ENCODE results near the gene NFIC.

NFIC gene

DNA sequence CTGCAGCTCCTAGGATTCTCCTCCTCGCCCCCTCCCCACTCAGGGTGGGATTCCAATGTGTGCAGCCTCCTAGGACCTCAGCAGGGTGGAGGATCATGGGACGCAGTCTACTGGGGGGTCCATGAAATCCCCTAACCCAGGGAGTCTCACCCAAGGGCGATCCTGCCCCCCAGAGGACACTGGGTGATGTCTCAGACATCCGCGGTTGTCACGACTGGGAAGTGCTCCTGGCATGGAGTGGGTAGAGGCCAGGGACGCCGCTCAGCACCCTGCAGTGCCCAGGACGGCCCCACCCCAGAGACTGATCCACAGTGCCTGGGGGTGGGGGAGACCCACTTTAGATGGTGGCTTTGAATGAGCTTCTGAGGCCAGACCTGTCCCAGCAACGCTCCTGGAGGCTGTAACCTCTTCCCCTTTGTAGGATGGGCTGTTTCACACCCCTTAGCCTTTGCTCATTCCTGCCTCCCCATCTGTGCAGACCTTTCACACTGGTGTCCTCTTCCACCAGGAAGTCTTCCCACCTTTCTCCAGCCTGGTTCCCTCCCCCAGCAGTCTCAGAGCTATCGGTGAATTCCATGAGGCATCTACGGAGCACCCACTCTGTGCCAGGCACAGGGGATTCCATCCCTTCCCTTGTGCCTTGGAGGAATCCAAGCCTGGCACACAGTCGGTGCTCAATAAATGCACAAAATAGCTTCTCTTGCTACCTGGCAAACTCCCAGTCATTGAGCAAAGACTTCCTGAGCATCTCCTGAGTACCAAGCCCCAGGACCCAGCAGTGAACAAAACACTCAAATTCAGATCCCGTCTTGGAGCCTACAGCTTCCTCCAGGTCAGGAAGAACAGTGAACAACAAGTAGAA is 103.5 kb downstream of the NFIC start:
- no peaks in the 10 kb centered on the region for H3K36me3 ChIP-seq (ENCODE audit: insufficient read depth, low read length)
- H3K4me3 ChIP-seq (ENCODE audit: low read length): no peak overlapping the region
- no peak overlapping the region for H2AFZ ChIP-seq (ENCODE audit: low read depth, low read length)
- H3K27me3 ChIP-seq (ENCODE audit: insufficient read depth, low read length): peaks cover 20% of the 10 kb centered on the region
- H3K9me3 ChIP-seq (ENCODE audit: low read length): peaks cover 3% of the 10 kb centered on the region
- H3K4me1 ChIP-seq (ENCODE audit: insufficient read depth, low read length): no peaks in the 10 kb centered on the region

DNA sequence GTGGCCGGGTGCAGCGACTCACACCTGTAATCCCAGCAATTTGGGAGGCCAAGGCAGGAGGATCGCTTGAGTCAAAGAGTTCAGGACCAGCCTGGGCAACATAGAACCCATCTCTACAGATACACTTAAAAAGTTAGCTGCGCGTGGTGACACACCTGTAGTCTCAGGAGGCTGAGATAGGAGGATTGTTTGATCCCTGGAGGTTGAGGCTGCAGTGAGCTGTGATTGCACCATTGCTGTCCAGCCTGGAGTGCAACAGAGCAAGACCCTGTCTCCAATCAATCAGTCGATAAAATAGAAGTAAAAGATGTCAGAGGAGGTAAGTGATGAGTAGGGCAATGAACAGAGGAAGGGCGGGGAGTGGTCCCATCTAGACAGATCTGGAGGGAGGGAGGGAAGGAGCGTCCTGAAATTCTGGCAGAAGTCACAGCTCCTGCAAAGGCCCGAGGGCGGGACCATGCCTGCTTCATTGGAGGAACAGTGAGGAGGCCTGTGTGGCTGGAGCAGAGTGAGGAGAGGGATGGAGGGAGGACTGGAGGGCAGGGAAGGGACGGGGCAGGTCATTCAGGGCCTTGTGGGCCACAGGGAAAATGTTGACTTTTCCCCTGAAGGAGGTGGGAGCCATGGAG is 104.2 kb downstream of the NFIC start:
- H3K4me3 ChIP-seq (ENCODE audit: low read length): no peak overlapping the region
- H2AFZ ChIP-seq (ENCODE audit: low read depth, low read length): no peak overlapping the region
- no peaks in the 10 kb centered on the region for H3K36me3 ChIP-seq (ENCODE audit: insufficient read depth, low read length)
- peaks cover 20% of the 10 kb centered on the region for H3K27me3 ChIP-seq (ENCODE audit: insufficient read depth, low read length)
- peaks cover 3% of the 10 kb centered on the region for H3K9me3 ChIP-seq (ENCODE audit: low read length)
- H3K4me1 ChIP-seq (ENCODE audit: insufficient read depth, low read length): no peaks in the 10 kb centered on the region

DNA sequence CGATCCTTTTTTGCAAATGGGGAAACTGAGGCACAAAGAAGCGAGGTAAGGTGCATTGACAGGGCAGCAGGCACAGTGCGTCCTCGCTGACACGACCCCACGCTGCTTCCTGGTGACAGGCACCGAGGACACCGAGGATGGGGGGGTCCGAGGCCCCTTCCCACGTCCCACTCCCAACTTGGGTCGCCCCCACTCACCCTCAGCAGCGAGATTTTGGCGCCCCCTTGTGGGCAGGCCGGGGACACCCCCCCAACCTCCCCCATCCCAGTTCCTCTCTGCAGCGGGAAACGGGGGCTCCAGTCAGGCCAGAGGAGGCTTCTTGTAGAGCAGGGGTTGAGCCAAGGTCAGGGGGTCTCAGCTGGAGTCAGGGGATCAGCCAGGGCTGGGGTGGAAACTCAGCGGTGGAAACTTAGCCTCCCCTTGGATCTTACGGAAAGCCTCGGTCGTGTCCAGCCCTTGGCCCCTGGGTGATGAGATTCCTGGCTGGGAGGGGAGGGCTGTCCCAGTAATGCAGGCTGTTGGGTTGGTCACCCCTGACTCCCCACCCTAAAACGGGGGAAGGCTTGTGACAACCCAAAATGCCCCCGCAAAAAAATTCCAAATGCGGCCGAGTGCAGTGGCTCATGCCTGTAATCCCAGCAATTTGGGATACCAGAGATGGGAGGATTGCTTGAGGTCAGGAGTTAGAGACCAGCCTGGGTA is 105.7 kb downstream of the NFIC start:
- Histone ChIP-seq H3K27me3 (ENCODE audit: insufficient read depth, low read length) (peaks cover 20% of the 10 kb centered on the region), H3K4me3 (ENCODE audit: low read length) (no peak overlapping the region), H3K9me3 (ENCODE audit: low read length) (peaks cover 3% of the 10 kb centered on the region), H3K36me3 (ENCODE audit: insufficient read depth, low read length) (no peaks in the 10 kb centered on the region), H3K4me1 (ENCODE audit: insufficient read depth, low read length) (no peaks in the 10 kb centered on the region), H2AFZ (ENCODE audit: low read depth, low read length) (no peak overlapping the region)

DNA sequence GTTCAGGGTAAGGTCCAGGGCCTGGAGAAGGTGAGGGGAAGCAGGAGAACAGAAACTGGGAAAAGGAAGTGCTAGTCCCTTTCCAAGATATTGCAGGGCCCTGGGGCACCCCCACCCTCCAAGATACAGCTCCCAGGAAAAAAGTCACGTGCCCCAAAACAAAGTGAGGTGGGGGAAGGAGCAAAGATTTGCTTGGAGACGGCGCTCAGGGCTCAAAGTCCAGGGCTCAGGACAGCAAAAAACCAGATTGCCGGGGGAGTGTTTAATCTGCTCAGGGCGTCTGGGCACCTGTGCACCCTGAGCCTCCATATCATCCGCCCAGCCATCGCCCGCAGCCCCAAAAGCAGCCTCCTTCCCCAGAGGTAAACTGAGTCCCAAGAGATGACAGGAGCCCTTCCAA is 107.6 kb downstream of the NFIC start:
- Histone ChIP-seq H3K4me3 (ENCODE audit: low read length) (no peak overlapping the region), H3K27me3 (ENCODE audit: insufficient read depth, low read length) (peaks cover 24% of the 10 kb centered on the region), H3K4me1 (ENCODE audit: insufficient read depth, low read length) (no peaks in the 10 kb centered on the region), H2AFZ (ENCODE audit: low read depth, low read length) (no peak overlapping the region), H3K9me3 (ENCODE audit: low read length) (no peaks in the 10 kb centered on the region), H3K36me3 (ENCODE audit: insufficient read depth, low read length) (no peaks in the 10 kb centered on the region)

DNA sequence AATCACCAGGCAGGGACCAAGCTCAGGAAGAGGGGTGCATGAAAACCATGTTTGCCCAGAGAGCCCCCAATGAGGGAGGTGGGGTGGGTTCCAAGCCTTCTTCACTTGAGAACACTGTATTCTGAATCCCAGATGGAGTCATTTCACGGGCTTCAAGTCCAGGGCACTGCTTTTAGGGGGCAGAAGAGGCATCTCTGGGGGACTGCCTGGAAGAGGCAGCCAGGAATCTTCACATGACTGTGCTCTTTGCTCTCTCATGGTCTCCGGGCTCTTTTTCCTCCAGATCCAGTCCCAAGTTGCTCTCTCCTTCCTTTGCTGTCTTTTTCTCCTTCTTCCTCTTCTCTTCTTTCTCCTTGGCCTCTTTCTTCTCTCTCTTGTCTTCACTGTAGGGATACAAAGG is 108.2 kb downstream of the NFIC start:
- Histone ChIP-seq H3K4me1 (ENCODE audit: insufficient read depth, low read length) (no peaks in the 10 kb centered on the region), H3K9me3 (ENCODE audit: low read length) (no peaks in the 10 kb centered on the region), H3K4me3 (ENCODE audit: low read length) (no peak overlapping the region), H2AFZ (ENCODE audit: low read depth, low read length) (no peak overlapping the region), H3K36me3 (ENCODE audit: insufficient read depth, low read length) (no peaks in the 10 kb centered on the region), H3K27me3 (ENCODE audit: insufficient read depth, low read length) (peaks cover 19% of the 10 kb centered on the region)

DNA sequence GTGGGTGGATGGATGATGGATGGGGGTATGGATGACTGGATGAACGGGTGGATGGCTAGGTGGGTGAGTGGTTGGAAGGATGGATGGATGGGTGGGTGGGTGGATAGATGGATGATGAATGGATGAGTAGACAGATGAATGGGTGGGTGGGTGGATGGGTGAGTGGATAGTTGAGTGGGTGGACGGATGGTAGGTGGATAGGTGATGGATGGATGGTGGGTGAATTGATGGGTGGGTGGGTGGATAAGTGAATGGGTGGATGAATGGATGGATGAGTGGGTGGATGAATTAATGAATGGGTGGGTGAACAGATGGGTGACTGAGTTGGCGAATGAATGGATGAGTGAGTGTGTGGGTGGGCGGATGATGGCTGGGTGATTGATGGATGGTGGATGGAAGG is 109.1 kb downstream of the NFIC start:
- Histone ChIP-seq H3K4me3 (ENCODE audit: low read length) (no peak overlapping the region), H3K9me3 (ENCODE audit: low read length) (no peaks in the 10 kb centered on the region), H2AFZ (ENCODE audit: low read depth, low read length) (no peak overlapping the region), H3K36me3 (ENCODE audit: insufficient read depth, low read length) (no peaks in the 10 kb centered on the region), H3K27me3 (ENCODE audit: insufficient read depth, low read length) (peaks cover 12% of the 10 kb centered on the region), H3K4me1 (ENCODE audit: insufficient read depth, low read length) (no peaks in the 10 kb centered on the region)

- Histone ChIP-seq H2AFZ (ENCODE audit: low read depth, low read length) (no peak overlapping the region), H3K4me3 (ENCODE audit: low read length) (no peak overlapping the region)
These were observed 110.4 kb downstream of the NFIC start for GRCh38 chr19:3476830-3477229.

DNA sequence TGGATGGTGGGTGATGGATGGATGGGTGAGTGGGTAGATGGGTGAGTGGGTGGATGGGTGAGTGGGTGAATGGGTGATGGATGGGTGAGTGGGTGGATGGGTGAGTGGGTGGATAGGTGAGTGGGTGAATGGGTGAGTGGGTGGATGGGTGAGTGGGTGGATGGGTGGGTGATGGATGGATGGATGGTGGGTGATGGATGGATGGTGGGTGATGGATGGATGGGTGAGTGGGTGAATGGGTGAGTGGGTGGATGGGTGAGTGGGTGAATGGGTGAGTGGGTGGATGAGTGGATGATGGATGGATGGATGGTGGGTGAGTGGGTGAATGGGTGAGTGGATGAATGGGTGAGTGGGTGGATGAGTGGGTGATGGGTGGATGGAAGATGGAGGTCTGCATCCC is 111.1 kb downstream of the NFIC start:
- peaks cover 25% of the 10 kb centered on the region for H3K27me3 ChIP-seq (ENCODE audit: insufficient read depth, low read length)
- no peaks in the 10 kb centered on the region for H3K4me1 ChIP-seq (ENCODE audit: insufficient read depth, low read length)
- no peaks in the 10 kb centered on the region for H3K9me3 ChIP-seq (ENCODE audit: low read length)
- no peak overlapping the region for H3K4me3 ChIP-seq (ENCODE audit: low read length)
- H2AFZ ChIP-seq (ENCODE audit: low read depth, low read length): no peak overlapping the region
- H3K36me3 ChIP-seq (ENCODE audit: insufficient read depth, low read length): no peaks in the 10 kb centered on the region

More at GRCh38 chr19:3476830-3477229, 110.4 kb downstream of the NFIC start:
- Histone ChIP-seq H3K27me3 (ENCODE audit: insufficient read depth, low read length) (peaks cover 18% of the 10 kb centered on the region), H3K36me3 (ENCODE audit: insufficient read depth, low read length) (no peaks in the 10 kb centered on the region), H3K9me3 (ENCODE audit: low read length) (no peaks in the 10 kb centered on the region), H3K4me1 (ENCODE audit: insufficient read depth, low read length) (no peaks in the 10 kb centered on the region)

- H3K27me3 ChIP-seq (ENCODE audit: insufficient read depth, low read length): peaks cover 25% of the 10 kb centered on the region
- no peaks in the 10 kb centered on the region for H3K9me3 ChIP-seq (ENCODE audit: low read length)
- no peaks in the 10 kb centered on the region for H3K4me1 ChIP-seq (ENCODE audit: insufficient read depth, low read length)
- H2AFZ ChIP-seq (ENCODE audit: low read depth, low read length): no peak overlapping the region
- H3K36me3 ChIP-seq (ENCODE audit: insufficient read depth, low read length): no peaks in the 10 kb centered on the region
- no peak overlapping the region for H3K4me3 ChIP-seq (ENCODE audit: low read length)
These were observed 111.6 kb downstream of the NFIC start for GRCh38 chr19:3477951-3478350.

DNA sequence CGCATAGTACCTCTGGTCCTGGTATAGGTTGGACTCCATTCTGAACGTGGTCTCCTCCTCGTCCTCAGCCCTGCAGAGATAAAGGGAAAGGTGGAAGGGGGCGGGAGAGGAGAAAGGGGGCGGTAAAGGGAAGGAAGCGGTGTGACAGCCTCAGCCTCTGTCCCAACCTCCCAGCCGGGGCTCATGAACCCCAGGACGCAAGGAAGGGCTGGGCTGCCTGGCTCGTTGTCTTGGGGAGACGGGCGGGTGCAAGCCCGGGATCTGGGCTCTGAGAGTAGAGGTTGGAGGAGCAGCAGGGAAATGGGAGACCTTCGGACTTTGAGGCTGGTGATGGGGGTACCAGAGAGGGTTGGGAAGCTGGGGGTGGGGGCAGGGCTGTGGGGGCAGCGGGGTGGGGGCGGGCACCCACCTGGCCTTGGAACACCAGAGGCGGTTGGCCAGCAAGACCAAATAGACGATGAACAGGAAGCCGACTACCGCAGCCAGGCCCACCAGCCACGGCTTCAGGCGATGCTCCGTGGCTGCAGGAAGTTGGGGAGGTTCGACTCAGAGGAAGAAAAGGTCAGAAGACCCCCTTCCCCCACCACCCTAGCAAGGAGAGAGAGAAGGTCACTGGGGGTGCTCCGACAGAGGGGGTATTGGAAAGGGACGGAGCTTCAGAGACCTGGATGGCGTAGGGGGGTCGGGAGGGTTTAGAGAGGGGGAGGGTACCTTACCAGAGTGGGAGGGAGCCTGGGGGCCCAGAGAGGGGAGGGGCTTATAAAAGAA is 112.2 kb downstream of the NFIC start:
- no peaks in the 10 kb centered on the region for H3K36me3 ChIP-seq (ENCODE audit: insufficient read depth, low read length)
- H3K4me3 ChIP-seq (ENCODE audit: low read length): no peak overlapping the region
- no peaks in the 10 kb centered on the region for H3K9me3 ChIP-seq (ENCODE audit: low read length)
- no peak overlapping the region for H2AFZ ChIP-seq (ENCODE audit: low read depth, low read length)
- H3K27me3 ChIP-seq (ENCODE audit: insufficient read depth, low read length): peaks cover 29% of the 10 kb centered on the region
- no peaks in the 10 kb centered on the region for H3K4me1 ChIP-seq (ENCODE audit: insufficient read depth, low read length)

DNA sequence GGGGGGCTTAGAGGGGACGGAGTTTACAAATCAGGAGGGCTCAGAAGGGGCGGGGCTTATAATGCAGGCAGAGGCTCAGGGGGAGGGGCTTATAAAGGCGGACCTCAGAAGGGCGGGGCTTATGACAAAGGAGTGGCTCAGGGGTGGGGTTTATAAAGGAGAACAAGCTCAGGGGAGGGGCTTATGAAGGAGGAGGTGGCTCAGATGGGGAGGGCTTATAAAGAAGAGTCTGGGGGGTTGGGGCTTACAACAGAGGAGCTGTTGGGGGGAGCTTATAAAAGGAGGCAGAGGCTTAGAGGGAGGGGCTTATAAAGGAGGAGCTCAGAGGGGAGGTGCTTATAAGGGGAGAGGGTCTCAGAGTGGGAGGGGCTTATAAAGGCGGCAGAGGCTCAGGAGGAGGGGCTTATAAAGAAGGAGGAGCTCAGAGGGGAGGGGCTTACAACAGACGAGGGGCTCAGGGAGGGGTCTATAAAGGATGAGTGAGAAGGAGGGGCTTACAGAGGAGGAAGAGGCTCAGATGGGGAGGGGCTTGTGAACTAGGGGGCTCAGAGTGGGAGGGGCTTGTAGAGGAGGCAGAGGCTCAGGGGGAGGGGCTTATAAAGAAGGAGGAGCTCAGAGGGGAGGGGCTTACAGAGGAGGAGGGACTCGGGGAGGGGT is 112.9 kb downstream of the NFIC start:
- Histone ChIP-seq H3K4me1 (ENCODE audit: insufficient read depth, low read length) (no peaks in the 10 kb centered on the region), H2AFZ (ENCODE audit: low read depth, low read length) (no peak overlapping the region), H3K27me3 (ENCODE audit: insufficient read depth, low read length) (peaks cover 32% of the 10 kb centered on the region), H3K36me3 (ENCODE audit: insufficient read depth, low read length) (no peaks in the 10 kb centered on the region), H3K4me3 (ENCODE audit: low read length) (no peak overlapping the region), H3K9me3 (ENCODE audit: low read length) (no peaks in the 10 kb centered on the region)

DNA sequence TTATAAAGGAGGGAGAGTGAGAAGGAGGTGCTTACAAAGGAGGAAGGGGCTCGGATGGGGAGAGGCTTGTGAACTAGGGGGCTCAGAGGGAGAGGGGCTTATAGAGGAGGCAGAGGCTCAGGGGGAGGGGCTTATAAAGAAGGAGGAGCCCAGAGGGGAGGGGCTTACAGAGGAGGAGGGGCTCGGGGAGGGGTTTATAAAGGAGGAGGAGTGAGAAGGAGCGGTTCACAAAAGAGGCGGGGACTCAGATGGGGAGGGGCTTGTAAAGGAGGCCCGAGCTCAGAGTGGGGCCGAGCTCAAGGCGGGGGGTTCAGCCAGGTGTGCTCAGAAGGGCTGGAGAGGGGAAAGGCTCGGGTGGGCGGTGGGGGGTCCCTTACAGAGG is 113.4 kb downstream of the NFIC start:
- H2AFZ ChIP-seq (ENCODE audit: low read depth, low read length): no peak overlapping the region
- no peak overlapping the region for H3K4me3 ChIP-seq (ENCODE audit: low read length)
- peaks cover 32% of the 10 kb centered on the region for H3K27me3 ChIP-seq (ENCODE audit: insufficient read depth, low read length)
- no peaks in the 10 kb centered on the region for H3K9me3 ChIP-seq (ENCODE audit: low read length)
- no peaks in the 10 kb centered on the region for H3K4me1 ChIP-seq (ENCODE audit: insufficient read depth, low read length)
- H3K36me3 ChIP-seq (ENCODE audit: insufficient read depth, low read length): no peaks in the 10 kb centered on the region

Measured in neuron (in vitro differentiated cells).